Liver (tissue), 9 donors: ENCODE measurements around the gene FBXW11. TPM values are rescaled to one million over a fixed set of nuclear protein-coding genes. Genes with fewer than 3 reads are reported as not detected.

Source experiments
- DNase-seq: peaks from one replicate; pipeline ENCODE4 v3.0.0-alpha.2; 2017; ENCODE audit warnings: low spot score
- H3K27ac ChIP-seq, 2 donors: one replicate each; pipeline ENCODE4 v1.7.0; 2013; ENCODE audit warnings: inconsistent platforms in 2 of 2, low read length in 2 of 2, control low read depth in 1 of 2, low read depth in 1 of 2, mild to moderate bottlenecking in 1 of 2
- H3K27me3 ChIP-seq, 4 donors: one replicate each; pipeline versions ENCODE4 v1.6.1 to v1.7.0; 2013; ENCODE audit warnings: low read length in 3 of 4, inconsistent platforms in 1 of 4, mild to moderate bottlenecking in 1 of 4, moderate library complexity in 1 of 4; ENCODE audit not compliant: control insufficient read depth in 4 of 4, insufficient read depth in 4 of 4
- H3K36me3 ChIP-seq, 4 donors: one replicate each; pipeline versions ENCODE4 v1.6.1 to v1.7.0; 2013; ENCODE audit warnings: low read length in 3 of 4, mild to moderate bottlenecking in 3 of 4, low read depth in 1 of 4, moderate library complexity in 1 of 4; ENCODE audit not compliant: control insufficient read depth in 4 of 4, insufficient read depth in 3 of 4
- H3K4me1 ChIP-seq, 4 donors: one replicate each; pipeline versions ENCODE4 v1.6.1 to v1.7.0; 2013; ENCODE audit warnings: low read length in 3 of 4, mild to moderate bottlenecking in 3 of 4, moderate library complexity in 1 of 4; ENCODE audit not compliant: control insufficient read depth in 4 of 4, insufficient read depth in 4 of 4
- H3K4me3 ChIP-seq, 3 donors: one replicate each; pipeline versions ENCODE4 v1.6.1 to v1.7.0; 2013; ENCODE audit warnings: low read length in 3 of 3, control low read depth in 1 of 3, low read depth in 1 of 3, mild to moderate bottlenecking in 1 of 3
- H3K9ac ChIP-seq, 2 donors: one replicate each; pipeline ENCODE4 v1.7.0; 2013; ENCODE audit warnings: low read length in 2 of 2, mild to moderate bottlenecking in 2 of 2, moderate library complexity in 2 of 2, control low read depth in 1 of 2, low read depth in 1 of 2
- H3K9me3 ChIP-seq, 4 donors: one replicate each; pipeline versions ENCODE4 v1.6.1 to v1.7.0; 2013; ENCODE audit warnings: low read length in 3 of 4; ENCODE audit not compliant: control insufficient read depth in 4 of 4
- ATF3 ChIP-seq: IDR thresholded peaks from 2 replicates; pipeline ENCODE4 v1.6.1; 2016; ENCODE audit warnings: antibody characterized with exemption
- CTCF ChIP-seq: fragments of 150-350 bp; IDR thresholded peaks from 2 replicates; pipeline ENCODE4 v1.5.1; 2017; ENCODE audit warnings: improper control_type of control experiment, low read depth, low read length; ENCODE audit not compliant: missing input control
- EGR1 ChIP-seq, 2 donors: IDR thresholded peaks; 2 replicates each; pipeline ENCODE4 v1.6.1; 2016 to 2018; ENCODE audit warnings: antibody characterized with exemption in 2 of 2, low read depth in 2 of 2
- FOXA1 ChIP-seq: IDR thresholded peaks from 2 replicates; pipeline ENCODE4 v1.6.1; 2016; ENCODE audit warnings: antibody characterized with exemption
- FOXA2 ChIP-seq: IDR thresholded peaks from 2 replicates; pipeline ENCODE4 v1.6.1; 2016; ENCODE audit warnings: antibody characterized with exemption
- GABPA ChIP-seq, 2 donors: IDR thresholded peaks in 1 of 2; conservative IDR thresholded peaks in 1 of 2; 2 replicates each; pipeline ENCODE4 v1.6.1; 2016; ENCODE audit warnings: antibody characterized with exemption in 2 of 2, mild to moderate bottlenecking in 1 of 2, moderate library complexity in 1 of 2
- HNF4A ChIP-seq, 2 donors: conservative IDR thresholded peaks; 2 replicates each; pipeline ENCODE4 v1.6.1; 2016; ENCODE audit warnings: antibody characterized with exemption in 2 of 2, mild to moderate bottlenecking in 2 of 2
- HNF4G ChIP-seq: IDR thresholded peaks from 2 replicates; pipeline ENCODE4 v1.6.1; 2016; ENCODE audit warnings: antibody characterized with exemption
- JUND ChIP-seq, 2 donors: IDR thresholded peaks; 2 replicates each; pipeline ENCODE4 v1.6.1; 2016; ENCODE audit warnings: antibody characterized with exemption in 2 of 2
- MAX ChIP-seq: IDR thresholded peaks from 2 replicates; pipeline ENCODE4 v1.6.1; 2016; ENCODE audit warnings: antibody characterized with exemption
- NR2F2 ChIP-seq: IDR thresholded peaks from 2 replicates; pipeline ENCODE4 v1.6.1; 2016; ENCODE audit warnings: antibody characterized with exemption
- RAD21 ChIP-seq, 2 donors: IDR thresholded peaks; 2 replicates each; pipeline ENCODE4 v1.6.1; 2016; ENCODE audit warnings: antibody characterized with exemption in 2 of 2, mild to moderate bottlenecking in 2 of 2
- REST ChIP-seq: IDR thresholded peaks from 2 replicates; pipeline ENCODE4 v1.6.1; 2016; ENCODE audit warnings: antibody characterized with exemption, mild to moderate bottlenecking
- RXRA ChIP-seq, 2 donors: IDR thresholded peaks; 2 replicates each; pipeline ENCODE4 v1.6.1; 2017 to 2018; ENCODE audit warnings: antibody characterized with exemption in 2 of 2, mild to moderate bottlenecking in 1 of 2
- SP1 ChIP-seq: IDR thresholded peaks from 2 replicates; pipeline ENCODE4 v1.6.1; 2018; ENCODE audit warnings: antibody characterized with exemption, mild to moderate bottlenecking
- TAF1 ChIP-seq: conservative IDR thresholded peaks from 2 replicates; pipeline ENCODE4 v1.6.1; 2016; ENCODE audit warnings: antibody characterized with exemption, mild to moderate bottlenecking
- YY1 ChIP-seq: IDR thresholded peaks from 2 replicates; pipeline ENCODE4 v1.6.1; 2016; ENCODE audit warnings: antibody characterized with exemption, mild to moderate bottlenecking
- ZBTB33 ChIP-seq: IDR thresholded peaks from 2 replicates; pipeline ENCODE4 v1.6.1; 2016; ENCODE audit warnings: antibody characterized with exemption
- polyA plus RNA-seq, 2 donors: library from polyadenylated mRNA; stranded (reverse) in 1 of 2; unstranded in 1 of 2; fragments of 200-250 nt in 1 of 2; fragments of >200 nt in 1 of 2; fragmentation: Nextera tagmentation in 1 of 2; extraction: Ambion mirVana in 1 of 2; gene quantifications; one replicate each; pipeline versions ENCODE4 v1.2.1 to v1.2.3, GENCODE V29; 2013 to 2015
- total RNA-seq, 2 donors: library from RNA; depleted of rRNA; stranded (reverse); fragments of >200 nt; gene quantifications; one replicate each; pipeline ENCODE4 v1.2.3, GENCODE V29; 2014
- donor health status: healthy.
- donor health status: healthy.
- donor health status: healthy.
- donor health status: healthy.
- donor health status: healthy.

Gene FBXW11
- total and polyA plus RNA-seq, 4 donors = 11.2 to 37.5 (median 22.0) TPM

GRCh38 chr5:172029876-172030275, 23.4 kb upstream of the FBXW11 start:
- Histone ChIP-seq H3K9ac (no peak overlapping the region), H3K4me3 (no peak overlapping the region), H3K27ac (no peak overlapping the region), H3K9me3 (no peaks in the 10 kb centered on the region), H3K4me1 (peaks cover 0 to 7% (median 5%) of the 10 kb centered on the region in 4 donors), H3K27me3 (no peaks in the 10 kb centered on the region), H3K36me3 (no peaks in the 10 kb centered on the region)
- no peak for DNase-seq
- TF ChIP-seq RXRA (IDR thresholded peaks at IDR 0.05) (no peak), YY1 (no peak), HNF4G (no peak), GABPA (IDR thresholded peaks at IDR 0.05 in 1 of 2, conservative IDR thresholded peaks at IDR 0.05 in 1 of 2) (no peak), FOXA1 (no peak), JUND (IDR thresholded peaks at IDR 0.05) (no peak), REST (no peak), TAF1 (no peak), NR2F2 (no peak), HNF4A (conservative IDR thresholded peaks at IDR 0.05) (no peak), ZBTB33 (no peak), EGR1 (IDR thresholded peaks at IDR 0.05; ENCODE audit: low read depth in 2 of 2) (no peak), SP1 (no peak), MAX (no peak), FOXA2 (no peak), ATF3 (no peak), CTCF (no peak), RAD21 (IDR thresholded peaks at IDR 0.05) (no peak)
